Vagina (tissue), 2 donors: ENCODE results near the gene ARHGAP45. TPM values are rescaled to one million over a fixed set of nuclear protein-coding genes. Genes with fewer than 3 reads are reported as not detected.

Experiments
- DNase-seq, 2 donors: peaks; one replicate each; pipeline ENCODE4 v3.0.0-alpha.2; 2017; ENCODE audit errors: extremely low spot score in 2 of 2
- H3K27ac ChIP-seq: fragments of 200-600 bp; sonication (generic); one replicate; pipeline ENCODE4 v1.5.1; 2019
- H3K27me3 ChIP-seq: fragments of 200-600 bp; sonication (generic); one replicate; pipeline ENCODE4 v1.5.1; 2019
- H3K36me3 ChIP-seq, 2 donors: fragments of 200-600 bp; sonication (generic); one replicate each; pipeline ENCODE4 v1.5.1; 2017 to 2019
- H3K4me1 ChIP-seq: fragments of 200-600 bp; sonication (generic); one replicate; pipeline ENCODE4 v1.5.1; 2019
- H3K4me3 ChIP-seq, 2 donors: fragments of 200-600 bp; sonication (generic); 1 replicate in 1 of 2; 2 replicates in 1 of 2; pipeline ENCODE4 v1.5.1; 2016 to 2019
- H3K9me3 ChIP-seq: fragments of 200-600 bp; sonication (generic); one replicate; pipeline ENCODE4 v1.5.1; 2019
- CTCF ChIP-seq, 3 experiments: fragments of 450-650 bp in 2 of 3; fragments of 200-600 bp in 1 of 3; sonication (generic) in 1 of 3; IDR thresholded peaks; one replicate each; pipeline ENCODE4 v1.5.1; 2017 to 2019; ENCODE audit warnings: antibody characterized with exemption in 3 of 3, mild to moderate bottlenecking in 2 of 3, moderate library complexity in 2 of 3
- POLR2A ChIP-seq, 2 donors: fragments of 450-650 bp; IDR thresholded peaks; one replicate each; pipeline ENCODE4 v1.6.1; 2017; ENCODE audit warnings: antibody characterized with exemption in 2 of 2, mild to moderate bottlenecking in 2 of 2, moderate library complexity in 2 of 2
- POLR2AphosphoS5 ChIP-seq, 2 donors: sonication (generic); formaldehyde crosslinking; IDR thresholded peaks; one replicate each; pipeline ENCODE4 v1.9.0; 2017; ENCODE audit warnings: antibody characterized with exemption in 2 of 2, mild to moderate bottlenecking in 2 of 2, low read depth in 1 of 2; ENCODE audit not compliant: insufficient read depth in 1 of 2
- intact Hi-C: fragments of 100-400 bp; cut with DNase I; formaldehyde crosslinking; loops from one replicate; pipeline ENCODE4 v1.15.1; 2023
- total RNA-seq: library from RNA; depleted of rRNA; stranded (reverse); fragments of >200 nt; gene quantifications from one replicate; pipeline ENCODE4 v1.2.3, GENCODE V29; 2016

Gene ARHGAP45
- total RNA-seq, 1 donor from 2014 or later = 36.8 TPM

GRCh38 chr19:1040476-1041271 lies 26.3 kb upstream of the ARHGAP45 start:
- peak overlapping the region; percentile 34 for H3K27ac ChIP-seq
- peaks cover 0 to 19% of the 10 kb centered on the region in 2 donors for H3K36me3 ChIP-seq
- TF ChIP-seq POLR2AphosphoS5 (IDR thresholded peaks at IDR 0.05; ENCODE audit: insufficient read depth in 1 of 2, low read depth in 1 of 2) = peak; percentile 23 to 48
- TF ChIP-seq CTCF (IDR thresholded peaks at IDR 0.05) = no peak
- no peaks in the 10 kb centered on the region for H3K27me3 ChIP-seq
- no peak for DNase-seq
- H3K9me3 ChIP-seq = no peaks in the 10 kb centered on the region
- H3K4me3 ChIP-seq = peak overlapping the region; percentile 51 to 55
- intact Hi-C loops = no loop called here
- H3K4me1 ChIP-seq = peaks cover 36% of the 10 kb centered on the region

GRCh38 chr19:1041272-1041834 lies 25.6 kb upstream of the ARHGAP45 start:
- Histone ChIP-seq H3K27ac (no peak overlapping the region), H3K4me3 (peak overlapping the region; percentile 51 to 55), H3K4me1 (peaks cover 36% of the 10 kb centered on the region), H3K36me3 (peaks cover 0 to 12% of the 10 kb centered on the region in 2 donors), H3K9me3 (no peaks in the 10 kb centered on the region), H3K27me3 (no peaks in the 10 kb centered on the region)
- no peak for TF ChIP-seq CTCF (IDR thresholded peaks at IDR 0.05)
- no peak for TF ChIP-seq POLR2AphosphoS5 (IDR thresholded peaks at IDR 0.05; ENCODE audit: insufficient read depth in 1 of 2, low read depth in 1 of 2)
- TF ChIP-seq POLR2A (IDR thresholded peaks at IDR 0.05) = no peak
- intact Hi-C loops = no loop called here
- DNase-seq = no peak

- H3K27ac ChIP-seq = no peak overlapping the region
Measured at GRCh38 chr19:1041835-1042685, 24.9 kb upstream of the ARHGAP45 start.

GRCh38 chr19:1042689-1043511 lies 24.1 kb upstream of the ARHGAP45 start:
- TF ChIP-seq POLR2A (IDR thresholded peaks at IDR 0.05) = no peak
- TF ChIP-seq POLR2AphosphoS5 (IDR thresholded peaks at IDR 0.05; ENCODE audit: insufficient read depth in 1 of 2, low read depth in 1 of 2) = peak in 1 of 2 donors; percentile 10
- no peaks in the 10 kb centered on the region for H3K9me3 ChIP-seq
- peaks cover 36% of the 10 kb centered on the region for H3K4me1 ChIP-seq
- H3K27ac ChIP-seq = no peak overlapping the region
- intact Hi-C loops = no loop called here
- no peak for DNase-seq
- H3K4me3 ChIP-seq = peak overlapping the region in 1 of 2 donors; percentile 5
- H3K36me3 ChIP-seq = no peaks in the 10 kb centered on the region
- no peaks in the 10 kb centered on the region for H3K27me3 ChIP-seq

More at GRCh38 chr19:1041835-1042685, 24.9 kb upstream of the ARHGAP45 start:
- Histone ChIP-seq H3K36me3 (peaks cover 0 to 5% of the 10 kb centered on the region in 2 donors), H3K9me3 (no peaks in the 10 kb centered on the region), H3K4me1 (peaks cover 36% of the 10 kb centered on the region), H3K4me3 (peak overlapping the region in 1 of 2 donors; percentile 5), H3K27me3 (no peaks in the 10 kb centered on the region)
- TF ChIP-seq CTCF (IDR thresholded peaks at IDR 0.05) (no peak), POLR2AphosphoS5 (IDR thresholded peaks at IDR 0.05; ENCODE audit: insufficient read depth in 1 of 2, low read depth in 1 of 2) (no peak), POLR2A (IDR thresholded peaks at IDR 0.05) (no peak)
- intact Hi-C loops = no loop called here
- no peak for DNase-seq

GRCh38 chr19:1045247-1045603 lies 21.7 kb upstream of the ARHGAP45 start:
- Histone ChIP-seq H3K27me3 (no peaks in the 10 kb centered on the region), H3K4me1 (peaks cover 17% of the 10 kb centered on the region), H3K9me3 (no peaks in the 10 kb centered on the region), H3K36me3 (no peaks in the 10 kb centered on the region), H3K27ac (no peak overlapping the region), H3K4me3 (no peak overlapping the region)
- intact Hi-C loops = no loop called here
- no peak for DNase-seq
- no peak for TF ChIP-seq POLR2A (IDR thresholded peaks at IDR 0.05)
